ENCODE results near the gene MFSD6.
"Not testable (repeated sequence)": the region's sequence is repeated elsewhere in the genome, so short reads cannot be mapped to it uniquely, and the experiment has no call there.

MFSD6 gene

DNA sequence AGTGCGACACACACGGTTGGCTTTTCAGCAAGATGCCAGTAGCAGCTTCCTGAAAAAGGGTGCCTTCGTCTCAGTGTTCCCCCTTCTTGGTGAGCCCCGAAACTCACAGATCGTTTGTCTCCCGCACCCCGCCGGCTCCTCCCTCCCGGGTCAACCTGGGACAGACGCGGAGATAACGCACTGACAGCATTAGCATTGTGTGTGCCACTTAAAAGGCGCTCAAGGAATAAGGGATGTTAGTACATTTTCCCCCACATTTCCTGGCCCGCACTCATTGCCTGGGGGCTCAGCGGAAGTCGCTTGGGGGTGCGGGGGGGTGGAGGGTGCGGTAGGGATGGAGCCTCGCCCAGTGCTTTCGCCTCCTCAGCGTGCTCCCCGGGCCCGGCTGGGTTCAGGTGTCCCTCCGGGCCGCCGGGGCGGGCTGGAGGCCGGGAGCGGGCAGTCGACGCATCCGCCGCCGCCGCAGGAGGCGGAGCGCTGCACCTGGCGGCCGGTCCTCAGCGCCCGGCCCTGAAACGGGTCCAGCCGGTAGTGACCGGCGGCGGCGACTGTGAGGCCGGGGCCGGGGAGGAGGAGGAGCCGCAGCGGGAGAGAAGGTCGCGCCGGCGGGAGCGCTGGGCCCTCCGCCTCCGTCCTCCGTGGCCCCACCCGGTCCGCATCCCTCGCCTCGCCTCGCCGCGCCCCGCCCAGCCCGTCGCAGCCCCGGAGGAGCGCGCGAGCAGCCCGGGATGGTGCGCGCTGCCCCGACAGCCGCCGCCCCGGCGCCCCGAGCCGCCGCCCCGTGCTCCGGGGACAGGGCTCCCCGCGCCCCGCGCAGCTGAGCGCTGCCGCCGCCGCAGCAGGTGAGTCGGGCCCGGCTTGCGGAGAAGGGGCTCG lies at the start of gene MFSD6:
TSS of gene MFSD6 (plus strand) at position 694 of the 876 bp plus-strand sequence. CDS start 27,675 bp downstream, outside the sequence.
- Mint-ChIP-seq H3K27me3 (no peaks in the 10 kb centered on the region), H3K9me3 (peaks cover 3% of the 10 kb centered on the region), H3K4me3 (peak within 1 kb of the TSS; percentile 92), H3K27ac (peak within 1 kb of the TSS; percentile 88), H3K36me3 (ENCODE audit: low read depth) (peaks cover 10% of the 10 kb centered on the region), H3K4me1 (ENCODE audit: low read depth) (peaks cover 36% of the 10 kb centered on the region)

DNA sequence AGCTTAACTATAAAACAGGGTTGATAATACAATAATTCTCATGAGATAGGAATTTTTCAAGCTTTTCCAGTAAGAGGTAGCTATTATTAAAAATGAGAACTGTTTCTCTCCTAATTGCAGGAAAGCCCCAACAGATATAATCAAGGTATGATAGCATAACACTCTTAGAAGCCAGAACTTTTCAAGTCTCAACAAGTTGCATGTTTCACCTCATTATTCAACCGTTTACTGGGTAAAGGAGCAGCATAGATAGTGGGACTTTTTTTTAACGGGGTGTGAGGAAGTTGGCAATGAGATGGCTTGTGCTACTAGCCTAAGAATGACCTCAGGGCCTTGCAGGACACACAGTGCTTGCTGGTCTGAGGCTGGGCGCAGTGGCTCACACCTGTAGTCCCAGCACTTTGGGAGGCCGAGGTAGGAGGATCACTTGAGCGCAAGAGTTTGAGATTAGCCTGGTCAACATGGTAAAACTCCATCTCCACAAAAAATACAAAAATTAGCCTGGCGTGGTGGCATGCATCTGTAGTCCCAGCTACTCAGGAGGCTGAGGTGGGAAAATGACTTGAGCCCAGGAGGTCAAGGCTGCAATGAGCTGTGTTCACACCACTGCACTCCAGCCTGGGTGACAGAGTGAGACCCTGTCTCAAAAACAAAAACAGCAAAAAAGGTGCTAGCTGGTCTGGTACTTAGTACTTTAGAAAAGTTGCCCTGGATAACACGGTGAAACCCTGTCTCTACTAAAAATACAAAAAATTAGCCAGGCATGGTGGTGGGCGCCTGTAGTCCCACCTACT lies 49.3 kb upstream of the MFSD6 start:
- not testable (repeated sequence) for H3K27me3 Mint-ChIP-seq; H3K36me3 Mint-ChIP-seq (ENCODE audit: low read depth); H3K9me3 Mint-ChIP-seq; H3K27ac Mint-ChIP-seq
- Mint-ChIP-seq H3K4me1 (ENCODE audit: low read depth) (peaks cover 34% of the 10 kb centered on the region), H3K4me3 (peak overlapping the region; percentile 27)

DNA sequence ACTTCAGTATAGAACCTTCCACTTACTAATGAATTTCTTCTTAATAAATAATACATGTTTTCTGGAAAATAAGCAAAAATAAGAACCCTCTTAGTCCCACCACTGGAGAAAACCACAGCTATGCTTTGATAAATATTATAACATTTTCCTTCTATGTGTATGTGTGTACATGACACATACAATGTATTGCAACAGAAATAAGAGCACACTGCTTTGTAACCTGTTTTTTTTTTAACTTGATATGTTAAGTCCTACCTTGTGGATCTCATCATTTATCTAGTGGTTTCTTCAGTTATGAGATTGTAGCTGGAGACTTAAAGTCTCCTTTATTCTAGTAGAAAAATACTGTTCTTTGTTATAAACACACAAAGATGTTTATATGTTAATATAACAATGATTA lies 47.6 kb upstream of the MFSD6 start:
- H3K4me1 Mint-ChIP-seq (ENCODE audit: low read depth), result peaks cover 34% of the 10 kb centered on the region
- H3K27me3 Mint-ChIP-seq, result no peaks in the 10 kb centered on the region
- peak overlapping the region; percentile 85 for H3K4me3 Mint-ChIP-seq
- peaks cover 4% of the 10 kb centered on the region for H3K36me3 Mint-ChIP-seq (ENCODE audit: low read depth)
- H3K9me3 Mint-ChIP-seq, result no peaks in the 10 kb centered on the region
- peak overlapping the region; percentile 73 for H3K27ac Mint-ChIP-seq

DNA sequence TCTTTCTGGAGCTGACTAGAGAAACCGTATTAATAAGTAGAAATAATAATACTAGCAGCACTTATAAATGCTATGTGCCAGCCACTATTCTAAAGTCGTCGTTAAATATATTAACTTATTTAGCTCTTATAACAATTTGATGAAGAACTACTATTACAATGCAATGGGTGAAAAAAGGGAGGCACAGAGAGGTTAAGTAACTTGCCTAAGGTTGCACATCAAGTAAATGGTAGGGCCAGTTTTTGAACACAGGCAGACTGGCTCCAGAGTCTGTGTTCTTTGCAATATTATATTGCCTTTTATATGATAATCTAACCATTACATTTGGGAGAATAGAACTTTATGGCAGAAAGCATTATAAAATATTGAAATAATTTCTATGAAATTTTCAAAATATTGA lies 47.2 kb upstream of the MFSD6 start:
- H3K36me3 Mint-ChIP-seq (ENCODE audit: low read depth), result peaks cover 4% of the 10 kb centered on the region
- no peaks in the 10 kb centered on the region for H3K9me3 Mint-ChIP-seq
- H3K27ac Mint-ChIP-seq, result no peak overlapping the region
- no peak overlapping the region for H3K4me3 Mint-ChIP-seq
- no peaks in the 10 kb centered on the region for H3K27me3 Mint-ChIP-seq
- peaks cover 34% of the 10 kb centered on the region for H3K4me1 Mint-ChIP-seq (ENCODE audit: low read depth)

DNA sequence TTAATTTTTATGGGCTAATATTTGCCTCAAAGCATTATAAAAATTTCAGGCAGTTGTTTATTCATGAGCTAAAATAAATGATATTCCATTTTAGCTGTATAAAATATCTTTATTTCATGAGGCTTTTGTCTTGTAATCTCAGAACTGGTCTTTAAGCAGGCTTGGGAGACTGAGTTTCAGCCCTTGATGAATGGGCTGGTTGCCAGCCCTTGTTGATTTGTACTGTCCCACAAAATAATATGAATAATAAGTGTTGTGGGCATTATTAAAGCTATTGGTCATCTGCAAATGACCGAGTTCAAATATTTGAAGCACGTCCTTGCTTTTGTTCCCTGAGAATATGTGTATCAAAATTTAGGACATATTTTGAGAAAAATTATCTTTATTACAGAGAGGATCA lies 46.6 kb upstream of the MFSD6 start:
- Mint-ChIP-seq H3K36me3 (ENCODE audit: low read depth) (peaks cover 4% of the 10 kb centered on the region), H3K4me1 (ENCODE audit: low read depth) (peaks cover 34% of the 10 kb centered on the region), H3K27ac (no peak overlapping the region), H3K4me3 (no peak overlapping the region), H3K9me3 (no peaks in the 10 kb centered on the region), H3K27me3 (no peaks in the 10 kb centered on the region)

DNA sequence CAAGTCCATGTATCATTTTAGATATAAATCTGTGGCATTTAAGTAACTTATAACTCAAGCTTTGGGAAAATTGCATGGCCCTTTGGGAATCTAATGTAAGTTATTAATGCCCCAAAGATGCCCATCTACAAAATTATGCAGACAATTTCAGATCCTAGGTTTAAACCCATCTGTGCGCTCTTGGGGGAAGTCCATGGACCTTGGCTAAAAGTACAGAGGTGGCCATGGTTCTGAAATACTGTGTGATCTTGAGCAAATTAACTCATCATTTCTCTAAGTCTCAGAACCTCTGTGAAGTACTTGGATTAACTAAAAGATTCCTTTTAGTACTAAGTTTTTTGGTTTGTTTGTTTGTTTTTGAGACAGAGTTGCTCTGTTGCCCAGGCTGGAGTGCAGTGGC lies 45.3 kb upstream of the MFSD6 start:
- Mint-ChIP-seq H3K36me3 (ENCODE audit: low read depth) (peaks cover 4% of the 10 kb centered on the region), H3K4me1 (ENCODE audit: low read depth) (peaks cover 34% of the 10 kb centered on the region), H3K27me3 (no peaks in the 10 kb centered on the region), H3K27ac (no peak overlapping the region), H3K9me3 (no peaks in the 10 kb centered on the region), H3K4me3 (no peak overlapping the region)

DNA sequence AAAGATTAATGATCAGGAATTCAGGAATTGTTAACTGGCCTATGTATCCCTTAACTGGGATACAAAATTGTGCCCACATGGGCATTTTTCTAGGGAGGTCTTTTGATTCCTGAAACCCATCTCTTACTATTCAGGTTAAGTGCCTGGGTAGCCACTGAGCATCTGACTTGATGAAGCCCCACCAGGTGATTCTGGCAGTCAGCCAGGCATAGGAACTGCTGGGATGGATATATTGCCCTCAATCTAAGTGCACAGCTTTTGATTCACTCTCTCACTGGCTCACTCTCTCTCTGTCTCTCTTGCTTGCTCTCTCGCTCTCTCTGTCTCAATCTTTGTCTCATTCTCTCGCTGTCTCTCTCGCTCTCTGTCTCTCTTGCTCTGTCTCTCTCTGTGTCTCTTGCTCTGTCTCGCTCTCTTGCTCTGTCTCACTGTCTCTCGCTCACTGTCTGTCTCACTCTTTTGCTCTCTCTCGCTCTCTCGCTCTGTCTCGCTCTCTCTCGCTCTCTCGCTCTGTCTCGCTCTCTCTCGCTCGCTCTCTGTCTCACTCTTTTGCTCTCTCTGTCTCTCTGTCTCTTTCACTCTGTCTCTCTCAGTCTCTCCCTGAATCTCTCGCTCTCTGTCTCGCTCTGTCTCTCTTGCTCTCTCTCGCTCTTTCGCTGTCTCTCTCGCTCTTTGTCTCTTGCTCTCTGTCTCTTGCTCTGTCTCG lies 42.5 kb upstream of the MFSD6 start:
- Mint-ChIP-seq H3K9me3 (no peaks in the 10 kb centered on the region), H3K36me3 (ENCODE audit: low read depth) (peaks cover 20% of the 10 kb centered on the region), H3K27ac (no peak overlapping the region), H3K27me3 (no peaks in the 10 kb centered on the region), H3K4me3 (no peak overlapping the region), H3K4me1 (ENCODE audit: low read depth) (peaks cover 13% of the 10 kb centered on the region)

DNA sequence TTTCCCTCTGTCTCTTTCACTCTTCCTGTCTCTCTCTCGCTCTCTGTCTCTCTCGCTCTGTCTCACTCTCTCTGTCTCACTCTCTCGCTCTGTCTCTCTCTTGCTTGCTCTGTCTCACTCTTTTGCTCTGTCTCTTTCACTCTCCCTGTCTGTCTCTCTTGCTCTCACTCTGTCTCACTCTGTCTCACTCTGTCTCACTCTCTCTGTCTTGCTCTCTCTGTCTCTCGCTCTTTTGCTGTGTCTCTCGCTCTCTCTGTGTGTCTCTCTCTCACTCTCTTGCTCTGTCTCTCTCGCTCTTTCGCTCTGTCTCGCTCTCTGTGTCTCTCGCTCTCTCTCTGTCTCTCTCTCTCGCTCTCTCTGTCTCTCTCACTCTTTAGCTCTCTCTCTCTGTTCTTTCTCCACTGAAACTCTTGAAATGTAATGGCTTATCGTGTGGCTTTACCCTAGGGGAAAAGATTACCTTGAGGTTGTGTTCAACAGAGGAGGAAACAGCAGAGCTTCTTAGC lies 41.9 kb upstream of the MFSD6 start:
- Mint-ChIP-seq H3K27ac (no peak overlapping the region), H3K4me3 (no peak overlapping the region), H3K9me3 (no peaks in the 10 kb centered on the region), H3K4me1 (ENCODE audit: low read depth) (peaks cover 7% of the 10 kb centered on the region), H3K27me3 (no peaks in the 10 kb centered on the region), H3K36me3 (ENCODE audit: low read depth) (peaks cover 20% of the 10 kb centered on the region)

DNA sequence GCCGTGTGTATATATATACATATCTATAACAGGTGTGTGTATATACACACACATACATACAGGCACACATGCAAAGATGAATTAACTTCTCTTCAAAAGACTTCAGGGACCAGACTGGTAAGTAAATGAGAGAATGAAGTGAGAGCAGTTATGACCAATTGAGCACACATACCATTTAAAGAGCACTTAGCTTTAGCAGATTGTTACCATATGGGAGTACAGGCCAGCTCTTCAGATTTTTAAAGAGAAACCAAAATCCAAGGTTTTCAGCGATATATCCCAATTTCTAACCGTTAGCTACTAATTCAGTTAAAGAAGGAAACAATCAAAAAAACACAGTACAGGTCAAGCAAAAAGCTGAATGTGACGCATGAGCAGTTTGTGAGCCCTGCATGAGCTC lies 41.1 kb upstream of the MFSD6 start:
- Mint-ChIP-seq H3K4me3 (no peak overlapping the region), H3K27me3 (no peaks in the 10 kb centered on the region), H3K27ac (no peak overlapping the region), H3K9me3 (no peaks in the 10 kb centered on the region), H3K36me3 (ENCODE audit: low read depth) (peaks cover 18% of the 10 kb centered on the region), H3K4me1 (ENCODE audit: low read depth) (peaks cover 3% of the 10 kb centered on the region)

DNA sequence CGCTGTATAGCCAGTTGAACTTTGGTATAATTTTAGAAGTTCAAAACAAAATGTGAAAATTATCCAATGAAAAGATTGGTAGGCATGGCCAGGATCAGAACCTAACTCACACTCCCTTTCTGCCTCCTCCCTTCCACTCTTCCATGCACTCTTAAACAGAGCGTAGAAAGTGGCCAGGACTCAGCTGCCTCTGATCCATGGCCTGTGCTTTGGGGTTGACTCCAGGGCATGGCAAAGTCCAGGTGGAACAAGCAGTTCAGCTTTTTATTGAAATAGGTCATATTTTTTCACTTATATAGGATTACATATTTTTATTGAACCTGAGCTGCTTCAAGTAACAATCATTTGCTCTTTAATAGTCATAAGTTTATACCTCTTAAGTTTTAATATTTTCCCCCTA lies 38.5 kb upstream of the MFSD6 start:
- H3K4me3 Mint-ChIP-seq, result no peak overlapping the region
- H3K4me1 Mint-ChIP-seq (ENCODE audit: low read depth), result no peaks in the 10 kb centered on the region
- no peaks in the 10 kb centered on the region for H3K27me3 Mint-ChIP-seq
- H3K27ac Mint-ChIP-seq, result no peak overlapping the region
- H3K36me3 Mint-ChIP-seq (ENCODE audit: low read depth), result peaks cover 16% of the 10 kb centered on the region
- H3K9me3 Mint-ChIP-seq, result no peaks in the 10 kb centered on the region

DNA sequence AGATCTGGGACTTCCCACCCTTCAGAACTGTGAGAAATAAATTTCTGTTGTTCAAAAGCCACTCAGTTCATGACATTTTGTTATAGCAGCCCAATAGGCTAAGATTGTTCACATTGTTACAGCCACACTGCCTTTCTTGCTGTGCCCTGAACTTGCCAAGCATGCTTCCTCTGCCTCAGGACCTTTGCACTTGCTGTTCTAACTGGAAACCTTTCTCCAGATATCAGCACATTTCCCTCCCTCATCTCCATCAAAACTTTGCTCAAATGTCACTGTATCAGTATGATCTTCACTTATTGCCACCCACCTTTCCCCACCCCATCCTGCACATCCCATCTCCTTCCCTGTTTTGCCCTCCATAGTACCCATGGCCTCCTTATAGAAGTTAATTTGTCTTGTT lies 32.1 kb upstream of the MFSD6 start:
- H3K4me1 Mint-ChIP-seq (ENCODE audit: low read depth), result no peaks in the 10 kb centered on the region
- no peaks in the 10 kb centered on the region for H3K36me3 Mint-ChIP-seq (ENCODE audit: low read depth)
- no peak overlapping the region for H3K4me3 Mint-ChIP-seq
- H3K27me3 Mint-ChIP-seq, result no peaks in the 10 kb centered on the region
- H3K9me3 Mint-ChIP-seq, result no peaks in the 10 kb centered on the region
- no peak overlapping the region for H3K27ac Mint-ChIP-seq

DNA sequence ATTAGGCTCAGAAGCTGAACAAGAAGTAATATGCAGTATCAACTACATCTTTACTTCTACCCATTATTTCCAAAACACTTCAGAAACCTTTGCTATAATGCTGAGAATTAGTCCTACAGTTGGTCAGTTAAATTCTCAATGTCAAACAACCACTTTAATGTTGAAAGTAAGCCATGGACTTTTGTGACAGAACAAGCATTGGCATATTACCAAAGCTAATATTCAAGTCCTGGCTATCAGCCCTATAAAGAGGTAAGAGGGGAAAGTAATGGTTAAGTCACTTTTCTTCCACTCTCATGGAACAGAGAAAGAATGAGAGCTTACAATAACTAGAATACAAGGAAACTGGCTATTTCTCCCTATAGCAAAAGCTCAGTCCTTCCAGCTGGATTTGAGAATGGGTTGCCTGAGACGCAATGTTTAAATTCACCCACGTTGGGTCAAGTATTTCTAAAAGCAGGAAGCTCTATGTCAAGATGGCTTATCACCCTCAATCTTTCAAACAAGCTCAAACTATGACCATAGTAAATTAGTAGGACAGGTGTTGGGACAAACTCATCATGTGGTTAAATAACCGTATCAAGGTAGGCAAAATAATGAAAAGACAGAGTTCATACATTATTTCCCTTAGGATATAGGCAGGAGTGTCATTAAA lies 31.4 kb upstream of the MFSD6 start:
- H3K9me3 Mint-ChIP-seq, result no peaks in the 10 kb centered on the region
- no peaks in the 10 kb centered on the region for H3K36me3 Mint-ChIP-seq (ENCODE audit: low read depth)
- H3K27me3 Mint-ChIP-seq, result no peaks in the 10 kb centered on the region
- no peak overlapping the region for H3K4me3 Mint-ChIP-seq
- no peaks in the 10 kb centered on the region for H3K4me1 Mint-ChIP-seq (ENCODE audit: low read depth)
- no peak overlapping the region for H3K27ac Mint-ChIP-seq

DNA sequence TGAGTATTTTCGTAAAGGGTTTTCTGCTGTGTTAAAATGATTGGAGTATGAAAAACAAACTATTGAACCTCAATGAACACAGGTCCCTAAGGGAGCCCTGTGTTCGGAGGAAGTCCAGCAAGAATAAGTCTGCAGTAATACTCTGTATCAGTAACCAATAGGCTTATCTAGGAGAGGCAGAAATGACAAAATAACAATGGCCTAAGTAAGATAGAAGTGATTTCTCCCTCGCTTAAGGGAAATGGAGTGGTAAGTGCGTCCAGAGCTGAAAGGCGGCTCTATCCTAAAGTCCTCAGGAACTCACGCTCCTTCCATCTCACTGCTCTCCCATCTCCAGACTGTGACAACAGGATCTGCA lies 29.3 kb upstream of the MFSD6 start:
- no peaks in the 10 kb centered on the region for H3K9me3 Mint-ChIP-seq
- H3K27me3 Mint-ChIP-seq, result no peaks in the 10 kb centered on the region
- peaks cover 5% of the 10 kb centered on the region for H3K4me1 Mint-ChIP-seq (ENCODE audit: low read depth)
- no peak overlapping the region for H3K27ac Mint-ChIP-seq
- H3K4me3 Mint-ChIP-seq, result no peak overlapping the region
- no peaks in the 10 kb centered on the region for H3K36me3 Mint-ChIP-seq (ENCODE audit: low read depth)

DNA sequence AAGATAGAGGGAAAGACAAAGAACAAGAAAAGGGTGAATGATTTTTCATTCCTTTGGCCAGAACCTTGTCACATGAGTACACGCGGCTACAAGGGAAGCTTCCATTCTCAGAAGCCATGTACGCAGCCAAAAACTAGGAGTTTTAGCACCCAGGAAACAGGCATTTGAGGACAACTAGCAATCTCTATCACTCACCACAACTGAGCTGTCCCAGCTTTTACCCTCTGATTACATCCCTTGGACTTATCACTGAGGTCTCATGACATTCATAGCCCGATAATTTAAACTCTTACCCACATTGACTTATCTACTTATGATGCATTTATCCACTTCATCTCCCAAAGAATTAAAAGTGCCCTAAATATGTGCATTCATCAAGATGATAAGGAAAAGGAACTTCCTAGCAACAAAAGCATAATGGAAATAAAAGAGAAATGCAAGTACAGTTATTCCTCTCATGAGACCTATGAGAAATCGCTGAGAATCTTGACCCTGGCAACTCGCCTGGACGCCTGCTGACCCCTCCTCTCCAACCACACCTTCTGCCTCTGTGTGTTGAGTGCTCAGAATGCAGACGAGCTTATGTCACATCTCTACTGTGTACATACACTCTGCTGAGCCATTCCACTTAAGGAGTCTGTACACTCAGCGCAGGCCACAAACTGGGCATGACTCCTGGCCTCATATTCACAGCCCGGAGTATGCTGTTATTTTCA lies 28.7 kb upstream of the MFSD6 start:
- no peak overlapping the region for H3K4me3 Mint-ChIP-seq
- no peaks in the 10 kb centered on the region for H3K36me3 Mint-ChIP-seq (ENCODE audit: low read depth)
- no peaks in the 10 kb centered on the region for H3K27me3 Mint-ChIP-seq
- H3K9me3 Mint-ChIP-seq, result no peaks in the 10 kb centered on the region
- peaks cover 5% of the 10 kb centered on the region for H3K4me1 Mint-ChIP-seq (ENCODE audit: low read depth)
- no peak overlapping the region for H3K27ac Mint-ChIP-seq

All from stimulated activated naive CD8-positive, alpha-beta T cell treated with anti-CD3 and anti-CD28 coated beads, Interleukin-15, Interleukin-2, amounts not matched to agents 100 ng/mL and 50 ng/mL, for 24 hours (primary cell).